Body of pancreas (tissue), 4 donors: ENCODE measurements around the gene GTF2A2.

ENCODE experiments used
- CTCF ChIP-seq, 7 experiments: fragments of 450-650 bp in 4 of 7; fragments of 200-600 bp in 3 of 7; sonication (generic) in 3 of 7; IDR thresholded peaks; one replicate each; pipeline ENCODE4 v1.5.1; 2016 to 2019; ENCODE audit warnings: antibody characterized with exemption in 7 of 7
- POLR2A ChIP-seq, 3 donors: fragments of 450-650 bp; IDR thresholded peaks; one replicate each; pipeline ENCODE4 v1.6.1; 2016; ENCODE audit warnings: antibody characterized with exemption in 3 of 3, mild to moderate bottlenecking in 2 of 3

- TF ChIP-seq CTCF (IDR thresholded peaks at IDR 0.05) (no peak), POLR2A (IDR thresholded peaks at IDR 0.05) (no peak)
These were observed 21.3 kb upstream of the GTF2A2 start for GRCh38 chr15:59678620-59679019.
